Omental fat pad (tissue), 4 donors: ENCODE results near the gene GPER1. TPM values are rescaled to one million over a fixed set of nuclear protein-coding genes. Genes with fewer than 3 reads are reported as not detected.

Experiments used
- ATAC-seq: fragments of 150-250 bp; one replicate; pipeline ENCODE4 v1.9.1; 2016; ENCODE audit warnings: mild to moderate bottlenecking, moderate library complexity; ENCODE audit not compliant: low FRiP score
- DNase-seq: peaks from one replicate; pipeline ENCODE4 v3.0.0-alpha.2; 2019; ENCODE audit warnings: low spot score
- total RNA-seq, 4 donors: library from RNA; depleted of rRNA; stranded (reverse); fragments of >200 nt; gene quantifications; one replicate each; pipeline ENCODE4 v1.1.0, GENCODE V29; 2016
- TF ChIP-seq, protein P1 (sequence below), 3 donors: fragments of 450-650 bp; IDR thresholded peaks; one replicate each; pipeline ENCODE4 v1.5.1; 2016 to 2017; ENCODE audit warnings: antibody characterized with exemption in 3 of 3, mild to moderate bottlenecking in 3 of 3, moderate library complexity in 2 of 3

GPER1 gene
- total RNA-seq, 4 donors from 2014 or later, result 3.2 to 18.9 (median 4.1) TPM

DNA sequence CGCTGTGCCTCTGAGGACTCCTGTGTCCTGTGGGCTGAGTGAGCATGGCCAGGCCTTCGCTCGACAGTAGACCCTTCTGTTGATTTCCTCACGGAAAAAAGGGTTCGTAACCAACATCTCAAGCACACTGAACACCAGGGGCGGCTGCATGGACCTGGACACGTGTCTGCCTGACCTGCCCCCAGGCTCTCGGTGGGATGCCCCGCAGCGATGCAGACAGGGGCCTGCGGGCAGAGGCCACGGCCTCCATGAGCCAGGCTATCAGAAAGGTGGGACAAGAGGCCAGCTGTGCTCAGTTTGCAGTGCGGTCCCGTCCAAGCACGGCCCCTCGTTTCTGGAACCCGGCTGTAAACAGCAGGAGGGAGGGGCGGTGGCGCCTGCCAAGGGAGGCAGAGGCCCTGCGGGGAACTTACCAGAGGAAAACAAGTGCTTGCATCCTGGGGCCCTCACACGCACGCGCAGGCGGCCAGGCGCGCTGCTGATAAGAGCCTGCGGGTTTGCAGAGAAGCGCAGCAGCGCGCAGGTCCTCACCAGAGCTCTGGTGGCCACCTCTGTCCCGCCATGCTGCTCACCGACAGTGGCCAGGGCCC lies 33.0 kb upstream of the GPER1 start:
- TF ChIP-seq, protein P1, sequence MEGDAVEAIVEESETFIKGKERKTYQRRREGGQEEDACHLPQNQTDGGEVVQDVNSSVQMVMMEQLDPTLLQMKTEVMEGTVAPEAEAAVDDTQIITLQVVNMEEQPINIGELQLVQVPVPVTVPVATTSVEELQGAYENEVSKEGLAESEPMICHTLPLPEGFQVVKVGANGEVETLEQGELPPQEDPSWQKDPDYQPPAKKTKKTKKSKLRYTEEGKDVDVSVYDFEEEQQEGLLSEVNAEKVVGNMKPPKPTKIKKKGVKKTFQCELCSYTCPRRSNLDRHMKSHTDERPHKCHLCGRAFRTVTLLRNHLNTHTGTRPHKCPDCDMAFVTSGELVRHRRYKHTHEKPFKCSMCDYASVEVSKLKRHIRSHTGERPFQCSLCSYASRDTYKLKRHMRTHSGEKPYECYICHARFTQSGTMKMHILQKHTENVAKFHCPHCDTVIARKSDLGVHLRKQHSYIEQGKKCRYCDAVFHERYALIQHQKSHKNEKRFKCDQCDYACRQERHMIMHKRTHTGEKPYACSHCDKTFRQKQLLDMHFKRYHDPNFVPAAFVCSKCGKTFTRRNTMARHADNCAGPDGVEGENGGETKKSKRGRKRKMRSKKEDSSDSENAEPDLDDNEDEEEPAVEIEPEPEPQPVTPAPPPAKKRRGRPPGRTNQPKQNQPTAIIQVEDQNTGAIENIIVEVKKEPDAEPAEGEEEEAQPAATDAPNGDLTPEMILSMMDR (IDR thresholded peaks at IDR 0.05), result no peak
- ATAC-seq (peak; percentile 37), DNase-seq (no peak)

DNA sequence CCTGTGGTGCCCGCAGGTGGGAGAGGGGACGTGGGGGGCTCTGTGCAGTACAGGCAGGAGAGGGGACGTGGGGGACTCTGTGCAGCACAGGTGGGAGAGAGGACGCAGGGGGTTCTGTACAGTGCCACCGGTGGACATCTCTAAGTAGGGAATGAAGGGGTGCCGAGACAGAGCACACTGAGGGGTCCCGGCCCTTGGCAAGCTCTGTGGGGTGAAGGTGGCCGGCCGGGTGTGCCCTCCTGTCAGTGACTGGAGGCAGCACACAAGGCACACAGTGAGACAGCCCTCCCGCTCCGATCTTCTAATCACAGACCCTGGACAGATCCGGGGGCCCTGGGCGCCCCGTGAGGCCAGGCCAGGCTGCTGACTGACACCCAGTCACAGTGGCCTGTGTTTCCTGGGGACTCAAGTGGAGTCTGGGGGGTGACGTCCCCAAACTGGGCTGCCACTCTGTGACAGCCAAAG lies 32.4 kb upstream of the GPER1 start:
- TF ChIP-seq, protein P1 (IDR thresholded peaks at IDR 0.05), result no peak
- DNase-seq (no peak), ATAC-seq (no peak)

DNA sequence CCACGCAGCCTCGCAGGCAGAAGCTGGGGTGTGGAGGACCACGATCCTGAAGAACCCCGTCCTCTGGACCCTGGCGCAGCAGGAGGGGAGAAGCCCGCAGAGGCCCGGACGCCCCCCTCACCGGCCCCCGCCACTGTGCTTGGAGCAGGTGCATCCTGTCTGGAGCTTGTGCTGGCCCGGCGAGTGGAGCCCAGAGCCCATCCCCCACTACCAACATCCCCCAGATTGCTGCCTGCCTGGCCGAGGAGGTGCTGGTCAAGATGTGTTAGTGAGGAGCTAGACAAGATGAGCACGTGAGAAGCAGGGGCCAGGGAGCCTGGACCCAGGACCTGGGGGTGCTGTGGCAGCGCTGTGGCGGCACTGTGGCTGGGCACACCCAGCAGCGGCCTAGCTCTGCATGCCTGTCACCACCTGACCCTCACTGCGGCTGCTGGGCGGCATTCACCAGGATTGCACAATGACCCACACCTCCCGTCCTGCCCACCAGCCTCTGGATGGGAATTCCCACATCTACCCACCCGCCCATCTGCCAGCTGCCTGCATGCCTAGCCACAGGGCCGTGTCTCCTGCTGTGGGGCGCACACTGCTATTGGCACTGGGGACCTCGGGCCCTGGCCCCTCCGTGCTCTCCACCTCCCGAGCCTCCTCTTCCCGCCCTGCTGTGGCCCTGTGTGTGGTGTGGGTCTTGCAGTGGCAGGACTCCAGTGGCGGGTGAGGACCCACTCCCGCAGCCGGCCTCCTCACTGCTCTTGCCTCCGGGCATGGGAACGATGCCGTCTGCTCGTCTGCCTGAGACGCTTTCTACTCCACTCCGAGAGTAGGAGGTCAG lies 31.7 kb upstream of the GPER1 start:
- ATAC-seq (peak; percentile 25), DNase-seq (no peak)
- TF ChIP-seq, protein P1 (IDR thresholded peaks at IDR 0.05), result no peak

DNA sequence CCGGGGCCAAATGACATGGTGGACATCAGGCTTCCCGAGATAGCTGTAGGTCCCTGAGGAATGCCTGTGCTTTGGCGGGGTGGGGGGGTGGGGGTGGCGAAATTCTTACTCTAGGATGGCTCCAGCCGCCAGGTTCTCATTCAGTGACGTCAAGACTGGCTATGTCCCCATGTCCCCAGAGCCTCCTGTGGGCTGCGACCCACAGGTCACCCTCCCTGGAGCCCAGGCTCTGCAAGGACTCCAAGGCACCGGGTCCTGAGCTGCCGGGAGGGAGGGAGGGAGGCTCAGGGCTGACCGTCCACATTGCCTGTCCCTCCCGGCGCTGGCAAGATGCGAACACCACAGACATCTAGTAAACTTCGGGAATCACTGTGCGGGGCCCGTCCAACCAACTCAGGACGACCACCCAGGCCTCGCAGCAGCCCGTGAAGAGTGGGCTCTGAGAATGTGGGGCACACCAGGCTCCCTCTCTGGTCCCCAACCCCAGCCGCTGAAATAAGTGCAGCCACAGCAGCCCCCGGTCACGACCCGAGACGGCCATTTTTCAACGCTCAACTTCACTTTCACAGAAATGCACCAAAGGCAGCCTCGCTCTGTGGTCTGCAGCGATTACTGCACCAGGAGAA lies 31.0 kb upstream of the GPER1 start:
- no peak for ATAC-seq
- DNase-seq, result no peak
- TF ChIP-seq, protein P1 (IDR thresholded peaks at IDR 0.05), result no peak

DNA sequence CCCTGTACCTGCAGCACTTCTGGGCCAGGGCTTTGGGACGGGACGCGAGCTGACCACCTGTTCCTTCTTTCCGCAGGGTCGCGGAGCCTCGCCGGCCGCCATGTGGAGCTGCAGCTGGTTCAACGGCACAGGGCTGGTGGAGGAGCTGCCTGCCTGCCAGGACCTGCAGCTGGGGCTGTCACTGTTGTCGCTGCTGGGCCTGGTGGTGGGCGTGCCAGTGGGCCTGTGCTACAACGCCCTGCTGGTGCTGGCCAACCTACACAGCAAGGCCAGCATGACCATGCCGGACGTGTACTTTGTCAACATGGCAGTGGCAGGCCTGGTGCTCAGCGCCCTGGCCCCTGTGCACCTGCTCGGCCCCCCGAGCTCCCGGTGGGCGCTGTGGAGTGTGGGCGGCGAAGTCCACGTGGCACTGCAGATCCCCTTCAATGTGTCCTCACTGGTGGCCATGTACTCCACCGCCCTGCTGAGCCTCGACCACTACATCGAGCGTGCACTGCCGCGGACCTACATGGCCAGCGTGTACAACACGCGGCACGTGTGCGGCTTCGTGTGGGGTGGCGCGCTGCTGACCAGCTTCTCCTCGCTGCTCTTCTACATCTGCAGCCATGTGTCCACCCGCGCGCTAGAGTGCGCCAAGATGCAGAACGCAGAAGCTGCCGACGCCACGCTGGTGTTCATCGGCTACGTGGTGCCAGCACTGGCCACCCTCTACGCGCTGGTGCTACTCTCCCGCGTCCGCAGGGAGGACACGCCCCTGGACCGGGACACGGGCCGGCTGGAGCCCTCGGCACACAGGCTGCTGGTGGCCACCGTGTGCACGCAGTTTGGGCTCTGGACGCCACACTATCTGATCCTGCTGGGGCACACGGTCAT lies 30.3 kb upstream of the GPER1 start:
- no peak for ATAC-seq
- TF ChIP-seq, protein P1 (IDR thresholded peaks at IDR 0.05), result no peak

DNA sequence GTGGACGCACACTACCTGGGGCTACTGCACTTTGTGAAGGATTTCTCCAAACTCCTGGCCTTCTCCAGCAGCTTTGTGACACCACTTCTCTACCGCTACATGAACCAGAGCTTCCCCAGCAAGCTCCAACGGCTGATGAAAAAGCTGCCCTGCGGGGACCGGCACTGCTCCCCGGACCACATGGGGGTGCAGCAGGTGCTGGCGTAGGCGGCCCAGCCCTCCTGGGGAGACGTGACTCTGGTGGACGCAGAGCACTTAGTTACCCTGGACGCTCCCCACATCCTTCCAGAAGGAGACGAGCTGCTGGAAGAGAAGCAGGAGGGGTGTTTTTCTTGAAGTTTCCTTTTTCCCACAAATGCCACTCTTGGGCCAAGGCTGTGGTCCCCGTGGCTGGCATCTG lies 29.6 kb upstream of the GPER1 start:
- ATAC-seq, result no peak

More for the DNA sequence above, 30.3 kb upstream of the GPER1 start:
- DNase-seq, result no peak

More for the DNA sequence above, 29.6 kb upstream of the GPER1 start:
- no peak for DNase-seq
- TF ChIP-seq, protein P1 (IDR thresholded peaks at IDR 0.05), result no peak
